HL-60 (cell line): ENCODE results near the gene ARSG.
"Not testable (repeated sequence)": the region's sequence is repeated elsewhere in the genome, so short reads cannot be mapped to it uniquely, and the experiment has no call there.

Experiments
- DNase-seq, 2 experiments: peaks; one replicate each; pipeline ENCODE4 v3.0.0-alpha.2; 2010 to 2020; ENCODE audit warnings: low read depth in 1 of 2, low spot score in 1 of 2
- H3K27ac ChIP-seq: fragments of 250-450 bp; sonication (Bioruptor Pico); replicated peaks from 2 replicates; pipeline ENCODE4 v1.5.1; 2020; ENCODE audit warnings: mild to moderate bottlenecking, moderate library complexity
- H3K27me3 ChIP-seq: fragments of 250-450 bp; sonication (Bioruptor Pico); 2 replicates; pipeline ENCODE4 v1.5.1; 2021; ENCODE audit warnings: mild to moderate bottlenecking, moderate library complexity; ENCODE audit not compliant: insufficient read depth, poor library complexity, severe bottlenecking
- H3K4me3 ChIP-seq: replicated peaks from 2 replicates; pipeline ENCODE4 v1.5.1; 2011; ENCODE audit warnings: mild to moderate bottlenecking, control low read depth, low read length; ENCODE audit not compliant: insufficient read depth
- GABPA ChIP-seq: IDR thresholded peaks from 2 replicates; pipeline ENCODE4 v1.6.1; 2012; ENCODE audit warnings: low read depth
- POLR2AphosphoS5 ChIP-seq: IDR thresholded peaks from 2 replicates; pipeline ENCODE4 v1.6.1; 2012; ENCODE audit warnings: low read depth
- SPI1 ChIP-seq: IDR thresholded peaks from 2 replicates; pipeline ENCODE4 v1.6.1; 2012; ENCODE audit warnings: low read depth, mild to moderate bottlenecking, borderline replicate concordance
- TF ChIP-seq, protein P1 (sequence below): IDR thresholded peaks from one replicate; pipeline ENCODE4 v1.5.1; 2011; ENCODE audit warnings: low read length, control low read depth, inconsistent platforms; ENCODE audit not compliant: insufficient read depth
- TF ChIP-seq, protein P2 (sequence below): IDR thresholded peaks from 2 replicates; pipeline ENCODE4 v1.6.1; 2012; ENCODE audit warnings: low read depth; ENCODE audit not compliant: insufficient replicate concordance

The ARSG gene

DNA sequence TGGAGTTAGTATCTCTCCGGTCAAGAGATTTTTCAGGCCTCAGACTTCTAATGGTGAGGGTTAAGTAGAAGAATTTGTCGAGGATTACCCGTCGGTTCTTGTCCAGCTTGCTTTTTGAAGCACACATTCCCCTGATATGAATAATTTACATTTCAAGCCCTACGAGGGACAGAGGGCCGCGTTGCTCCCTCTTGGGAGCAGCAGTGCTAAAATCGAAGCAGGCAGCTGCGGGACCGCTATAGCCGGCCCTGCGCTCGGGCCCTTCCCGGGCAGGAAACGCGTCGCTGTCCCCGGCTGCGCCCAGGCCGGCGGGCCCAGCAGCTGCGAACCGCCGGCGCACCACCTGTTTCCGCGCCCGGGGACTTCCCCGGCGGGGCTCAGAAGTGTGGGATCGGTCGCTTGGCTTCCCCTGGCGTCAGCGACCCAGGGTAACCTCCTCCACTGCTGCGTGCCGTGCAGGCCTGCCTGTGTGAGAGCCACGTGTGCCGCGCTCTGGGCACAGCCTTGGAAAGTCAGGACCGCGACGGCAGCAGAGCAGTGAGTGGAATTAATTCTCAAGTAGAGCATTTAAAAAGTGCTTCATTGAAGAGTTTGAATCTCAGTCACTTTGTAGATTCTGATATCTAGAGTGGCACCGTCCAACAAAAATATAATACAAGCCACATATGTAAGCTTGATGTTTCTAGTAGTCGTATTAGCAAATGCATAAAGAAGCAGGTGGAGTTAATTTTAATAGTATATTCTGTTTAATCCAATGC is 32.2 kb upstream of the ARSG start:
- not testable (repeated sequence) for H3K4me3 ChIP-seq, H3K27me3 ChIP-seq
- TF ChIP-seq POLR2AphosphoS5: peak; percentile 43
- DNase-seq: peak in 1 of 2 experiments; percentile 77
- H3K27ac ChIP-seq: peak overlapping the region; percentile 79

DNA sequence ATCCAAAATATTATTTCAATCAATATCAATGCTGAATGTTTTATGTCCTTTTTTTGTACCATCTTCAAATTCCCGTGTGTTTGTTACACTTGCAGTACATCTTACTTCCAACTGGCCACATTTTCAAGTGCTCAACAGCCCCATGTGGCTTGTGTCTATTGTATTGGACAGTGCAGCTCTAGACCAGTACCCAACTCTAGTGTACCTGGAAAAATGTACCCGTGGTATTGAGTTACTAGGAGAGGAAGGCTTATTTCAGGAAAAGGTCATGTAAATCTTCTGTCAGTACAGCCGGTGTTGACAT is 31.7 kb upstream of the ARSG start:
- DNase-seq, H3K27me3 ChIP-seq, H3K4me3 ChIP-seq: not testable (repeated sequence)
- H3K27ac ChIP-seq: peak overlapping the region; percentile 79

DNA sequence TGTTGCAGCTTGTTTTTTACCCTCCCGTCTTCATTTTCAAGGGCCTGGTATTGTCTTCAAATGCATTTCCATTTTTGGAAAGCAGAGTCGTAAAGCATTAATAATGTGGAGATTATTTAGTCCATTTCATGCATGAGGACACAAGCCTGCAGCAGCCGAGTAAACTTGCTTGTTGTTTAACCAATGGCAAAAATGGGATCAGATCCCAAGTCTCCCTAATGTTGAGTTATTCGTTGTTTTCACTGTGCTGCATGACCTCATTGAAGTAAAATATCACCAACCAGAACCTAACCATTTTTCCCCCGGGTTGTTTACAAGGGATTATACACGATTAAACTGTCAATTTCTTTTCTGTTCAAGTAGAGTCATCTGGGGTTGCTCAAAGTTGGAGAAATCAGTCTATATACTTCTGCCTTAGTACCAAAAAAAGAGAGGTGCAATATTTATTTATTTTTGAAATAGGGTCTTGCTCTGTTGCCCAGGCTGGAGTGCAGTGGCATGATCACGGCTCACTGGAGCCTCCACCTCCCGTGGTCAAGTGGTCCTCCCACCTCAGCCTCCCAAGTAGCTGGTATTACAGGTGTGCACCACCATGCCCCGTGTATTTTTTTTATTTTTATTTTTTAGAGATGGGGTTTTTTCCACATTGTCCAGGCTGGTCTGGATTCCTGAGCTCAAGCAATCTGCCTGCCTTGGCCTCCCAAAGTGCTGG is 31.1 kb upstream of the ARSG start:
- TF ChIP-seq, protein P1, sequence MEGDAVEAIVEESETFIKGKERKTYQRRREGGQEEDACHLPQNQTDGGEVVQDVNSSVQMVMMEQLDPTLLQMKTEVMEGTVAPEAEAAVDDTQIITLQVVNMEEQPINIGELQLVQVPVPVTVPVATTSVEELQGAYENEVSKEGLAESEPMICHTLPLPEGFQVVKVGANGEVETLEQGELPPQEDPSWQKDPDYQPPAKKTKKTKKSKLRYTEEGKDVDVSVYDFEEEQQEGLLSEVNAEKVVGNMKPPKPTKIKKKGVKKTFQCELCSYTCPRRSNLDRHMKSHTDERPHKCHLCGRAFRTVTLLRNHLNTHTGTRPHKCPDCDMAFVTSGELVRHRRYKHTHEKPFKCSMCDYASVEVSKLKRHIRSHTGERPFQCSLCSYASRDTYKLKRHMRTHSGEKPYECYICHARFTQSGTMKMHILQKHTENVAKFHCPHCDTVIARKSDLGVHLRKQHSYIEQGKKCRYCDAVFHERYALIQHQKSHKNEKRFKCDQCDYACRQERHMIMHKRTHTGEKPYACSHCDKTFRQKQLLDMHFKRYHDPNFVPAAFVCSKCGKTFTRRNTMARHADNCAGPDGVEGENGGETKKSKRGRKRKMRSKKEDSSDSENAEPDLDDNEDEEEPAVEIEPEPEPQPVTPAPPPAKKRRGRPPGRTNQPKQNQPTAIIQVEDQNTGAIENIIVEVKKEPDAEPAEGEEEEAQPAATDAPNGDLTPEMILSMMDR: no peak
- no peak for TF ChIP-seq SPI1
- no peak for TF ChIP-seq GABPA
- no peak for TF ChIP-seq POLR2AphosphoS5
- TF ChIP-seq, protein P2, sequence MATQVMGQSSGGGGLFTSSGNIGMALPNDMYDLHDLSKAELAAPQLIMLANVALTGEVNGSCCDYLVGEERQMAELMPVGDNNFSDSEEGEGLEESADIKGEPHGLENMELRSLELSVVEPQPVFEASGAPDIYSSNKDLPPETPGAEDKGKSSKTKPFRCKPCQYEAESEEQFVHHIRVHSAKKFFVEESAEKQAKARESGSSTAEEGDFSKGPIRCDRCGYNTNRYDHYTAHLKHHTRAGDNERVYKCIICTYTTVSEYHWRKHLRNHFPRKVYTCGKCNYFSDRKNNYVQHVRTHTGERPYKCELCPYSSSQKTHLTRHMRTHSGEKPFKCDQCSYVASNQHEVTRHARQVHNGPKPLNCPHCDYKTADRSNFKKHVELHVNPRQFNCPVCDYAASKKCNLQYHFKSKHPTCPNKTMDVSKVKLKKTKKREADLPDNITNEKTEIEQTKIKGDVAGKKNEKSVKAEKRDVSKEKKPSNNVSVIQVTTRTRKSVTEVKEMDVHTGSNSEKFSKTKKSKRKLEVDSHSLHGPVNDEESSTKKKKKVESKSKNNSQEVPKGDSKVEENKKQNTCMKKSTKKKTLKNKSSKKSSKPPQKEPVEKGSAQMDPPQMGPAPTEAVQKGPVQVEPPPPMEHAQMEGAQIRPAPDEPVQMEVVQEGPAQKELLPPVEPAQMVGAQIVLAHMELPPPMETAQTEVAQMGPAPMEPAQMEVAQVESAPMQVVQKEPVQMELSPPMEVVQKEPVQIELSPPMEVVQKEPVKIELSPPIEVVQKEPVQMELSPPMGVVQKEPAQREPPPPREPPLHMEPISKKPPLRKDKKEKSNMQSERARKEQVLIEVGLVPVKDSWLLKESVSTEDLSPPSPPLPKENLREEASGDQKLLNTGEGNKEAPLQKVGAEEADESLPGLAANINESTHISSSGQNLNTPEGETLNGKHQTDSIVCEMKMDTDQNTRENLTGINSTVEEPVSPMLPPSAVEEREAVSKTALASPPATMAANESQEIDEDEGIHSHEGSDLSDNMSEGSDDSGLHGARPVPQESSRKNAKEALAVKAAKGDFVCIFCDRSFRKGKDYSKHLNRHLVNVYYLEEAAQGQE: no peak
- no peak overlapping the region for H3K4me3 ChIP-seq
- H3K27ac ChIP-seq: no peak overlapping the region
- H3K27me3 ChIP-seq: no peaks in the 10 kb centered on the region
- DNase-seq: no peak

DNA sequence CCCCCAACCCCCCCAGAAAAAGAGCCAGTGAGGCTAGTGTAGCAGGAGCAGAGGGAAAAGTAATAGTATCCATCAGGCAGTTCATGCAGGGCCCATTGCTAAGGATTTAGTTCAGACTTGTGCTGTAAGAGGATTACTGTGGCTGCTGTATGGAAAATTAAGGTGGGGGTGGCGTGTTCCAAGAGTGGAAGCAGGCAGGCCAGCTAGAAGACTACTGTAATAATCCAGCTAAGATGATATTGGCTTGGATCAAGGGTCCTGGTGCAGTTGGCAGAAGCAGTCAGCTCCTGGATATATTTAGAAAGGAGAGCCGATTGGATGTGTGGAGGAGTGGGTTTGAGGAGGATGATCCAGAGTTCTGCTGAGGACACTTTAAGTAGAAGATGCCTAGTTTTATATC is 28.8 kb upstream of the ARSG start:
- not testable (repeated sequence) for DNase-seq, H3K27ac ChIP-seq, H3K27me3 ChIP-seq, H3K4me3 ChIP-seq

DNA sequence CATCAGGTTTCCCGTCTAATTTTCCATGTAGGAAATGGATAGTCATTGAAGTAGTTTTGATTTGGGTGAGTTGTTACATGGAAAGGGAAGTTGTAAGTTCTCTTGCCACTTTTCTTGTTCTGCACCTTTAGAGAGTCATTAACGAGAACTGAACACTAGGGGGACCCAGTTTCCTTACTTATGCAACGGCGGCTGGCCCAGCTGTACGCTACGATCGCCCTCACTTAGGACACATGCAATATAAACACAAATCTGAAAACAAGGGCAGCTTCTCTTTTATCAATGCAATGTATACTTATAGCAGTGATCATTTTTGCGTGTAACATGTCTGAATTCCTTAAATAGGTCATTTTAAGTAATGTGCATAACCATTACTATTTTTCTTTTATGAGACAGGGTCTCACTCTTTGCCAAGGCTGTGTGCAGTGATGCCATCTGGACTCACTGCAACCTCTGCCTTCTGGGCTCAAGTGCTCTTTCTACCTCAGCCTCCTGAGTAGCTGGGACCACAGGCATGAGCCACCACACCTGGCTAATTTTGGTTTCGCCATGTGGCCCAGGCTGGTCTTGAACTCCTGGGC is 28.1 kb upstream of the ARSG start:
- peak; percentile 43 to 62 for DNase-seq
- H3K4me3 ChIP-seq, H3K27me3 ChIP-seq, H3K27ac ChIP-seq: not testable (repeated sequence)

DNA sequence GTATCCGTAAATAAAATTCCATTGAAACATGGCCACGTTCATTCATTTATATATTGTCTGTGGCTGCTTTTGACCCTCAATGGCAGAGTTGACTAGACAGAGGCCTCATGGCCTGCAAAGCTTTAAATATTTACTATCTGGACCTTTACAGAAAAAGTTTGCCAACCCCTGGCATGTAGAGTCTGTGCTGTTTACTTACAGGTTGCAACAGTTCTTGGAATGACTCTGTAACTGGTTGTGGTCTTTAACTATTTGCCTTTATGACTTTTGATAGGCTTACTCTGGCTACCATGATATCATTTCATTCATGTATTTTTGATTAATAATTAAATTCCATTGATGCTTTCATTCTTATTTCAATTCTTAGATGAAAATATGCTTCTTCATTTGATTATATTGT is 25.5 kb upstream of the ARSG start:
- H3K27ac ChIP-seq, H3K27me3 ChIP-seq, DNase-seq, H3K4me3 ChIP-seq: not testable (repeated sequence)

DNA sequence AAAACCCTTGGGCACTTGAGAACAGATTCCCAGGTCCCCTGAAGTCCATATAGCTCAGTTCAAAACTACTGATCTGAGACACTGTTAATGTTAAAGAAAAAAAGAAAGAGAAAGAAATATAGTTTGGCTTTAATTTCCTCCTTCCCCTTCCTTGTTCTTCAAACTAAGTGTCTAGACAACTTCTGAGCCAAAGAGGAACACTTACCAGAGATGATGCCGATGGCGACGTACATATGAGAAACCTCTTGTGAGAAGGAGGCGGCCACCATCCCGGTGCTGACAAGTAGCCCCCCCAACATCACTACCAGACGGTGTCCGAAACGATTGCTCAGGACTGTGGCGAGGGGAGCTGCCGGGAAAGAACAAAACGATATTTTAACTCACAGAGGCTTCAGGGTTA is 17.6 kb upstream of the ARSG start:
- Histone ChIP-seq H3K27ac (no peak overlapping the region), H3K27me3 (no peaks in the 10 kb centered on the region), H3K4me3 (no peak overlapping the region)
- TF ChIP-seq GABPA (no peak), SPI1 (no peak; the same call in 1 of the 2 replicates), POLR2AphosphoS5 (no peak)
- TF ChIP-seq, protein P2: no peak
- TF ChIP-seq, protein P1: no peak
- no peak for DNase-seq

DNA sequence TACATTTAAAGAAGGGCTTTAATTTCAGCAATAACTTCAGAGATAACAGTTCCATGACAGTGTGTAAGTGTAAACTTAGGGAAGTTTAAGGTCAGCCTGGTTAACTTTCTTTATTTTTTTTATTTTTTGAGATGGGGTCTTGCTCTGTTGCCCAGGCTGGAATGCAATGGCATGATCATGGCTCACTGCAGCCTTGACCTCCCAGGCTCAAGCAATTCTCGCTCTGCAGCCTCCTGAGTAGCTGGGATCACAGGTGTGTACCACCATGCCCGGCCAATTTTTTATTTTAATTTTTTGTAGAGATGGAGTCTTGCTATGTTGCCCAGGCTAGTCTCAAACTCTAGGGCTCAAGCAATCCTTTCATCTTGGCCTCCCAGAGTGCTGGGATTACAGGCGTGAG is 15.0 kb upstream of the ARSG start:
- not testable (repeated sequence) for DNase-seq

More for the DNA sequence above, 15.0 kb upstream of the ARSG start:
- not testable (repeated sequence) for H3K4me3 ChIP-seq, H3K27ac ChIP-seq, H3K27me3 ChIP-seq
